SK-N-SH treated with all-trans-retinoic acid at 6 μM for 48 hours (cell line): ENCODE measurements around the gene MYH7B.

ENCODE experiments used
- ARNTL ChIP-seq: fragments of 450-650 bp; formaldehyde crosslinking; IDR thresholded peaks from 2 replicates; pipeline ENCODE4 v1.5.0; 2020; ENCODE audit warnings: low read depth, mild to moderate bottlenecking, moderate library complexity, borderline replicate concordance
- ZFP30 ChIP-seq: fragments of 450-650 bp; formaldehyde crosslinking; IDR thresholded peaks from 2 replicates; pipeline ENCODE4 v1.5.0; 2022; ENCODE audit warnings: mild to moderate bottlenecking, moderate library complexity
- TF ChIP-seq, protein P1 (sequence below): fragments of 250-450 bp; sonication (Bioruptor Pico); IDR thresholded peaks from 2 replicates; pipeline ENCODE4 v1.5.1; 2020; ENCODE audit warnings: low read depth, mild to moderate bottlenecking, moderate library complexity

GRCh38 chr20:34965051-34965450, 9.4 kb downstream of the MYH7B start:
- TF ChIP-seq, protein P1, sequence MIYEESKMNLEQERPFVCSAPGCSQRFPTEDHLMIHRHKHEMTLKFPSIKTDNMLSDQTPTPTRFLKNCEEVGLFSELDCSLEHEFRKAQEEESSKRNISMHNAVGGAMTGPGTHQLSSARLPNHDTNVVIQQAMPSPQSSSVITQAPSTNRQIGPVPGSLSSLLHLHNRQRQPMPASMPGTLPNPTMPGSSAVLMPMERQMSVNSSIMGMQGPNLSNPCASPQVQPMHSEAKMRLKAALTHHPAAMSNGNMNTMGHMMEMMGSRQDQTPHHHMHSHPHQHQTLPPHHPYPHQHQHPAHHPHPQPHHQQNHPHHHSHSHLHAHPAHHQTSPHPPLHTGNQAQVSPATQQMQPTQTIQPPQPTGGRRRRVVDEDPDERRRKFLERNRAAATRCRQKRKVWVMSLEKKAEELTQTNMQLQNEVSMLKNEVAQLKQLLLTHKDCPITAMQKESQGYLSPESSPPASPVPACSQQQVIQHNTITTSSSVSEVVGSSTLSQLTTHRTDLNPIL (CRISPR knock-in tag) = no peak
- TF ChIP-seq ZFP30 (CRISPR knock-in tag) (no peak), ARNTL (CRISPR knock-in tag) (no peak)
